G401.6 (cell line): Measurements from ENCODE around the gene MACO1.
"Not testable (repeated sequence)": the region's sequence is repeated elsewhere in the genome, so short reads cannot be mapped to it uniquely, and the experiment has no call there.

ENCODE experiments used
- FAIRE-seq: peaks from 2 replicates; lab custom pipeline; 2012; peaks lifted over from hg19 to GRCh38; lab: Jason Lieb, UNC

MACO1 gene

GRCh38 chr1:25430073-25430966 lies at the start of gene MACO1:
TSS of gene MACO1 (plus strand) at chr1:25430897. CDS start at chr1:25431099, 202 bp downstream.
- peak; percentile 96 for FAIRE-seq

GRCh38 chr1:25382543-25382942 lies 48.2 kb upstream of the MACO1 start:
- not testable (repeated sequence) for FAIRE-seq

GRCh38 chr1:25383090-25383489 lies 47.6 kb upstream of the MACO1 start:
- FAIRE-seq = not testable (repeated sequence)

- not testable (repeated sequence) for FAIRE-seq
Measured at GRCh38 chr1:25383875-25384274, 46.8 kb upstream of the MACO1 start.

GRCh38 chr1:25387096-25387495 lies 43.6 kb upstream of the MACO1 start:
- not testable (repeated sequence) for FAIRE-seq

GRCh38 chr1:25388691-25389090 lies 42.0 kb upstream of the MACO1 start:
- FAIRE-seq = not testable (repeated sequence)

GRCh38 chr1:25389721-25390120 lies 41.0 kb upstream of the MACO1 start:
- not testable (repeated sequence) for FAIRE-seq

GRCh38 chr1:25392841-25393240 lies 37.9 kb upstream of the MACO1 start:
- FAIRE-seq = no peak

- not testable (repeated sequence) for FAIRE-seq
Measured at GRCh38 chr1:25397549-25397948, 33.1 kb upstream of the MACO1 start.

- not testable (repeated sequence) for FAIRE-seq
Measured at GRCh38 chr1:25398079-25398478, 32.6 kb upstream of the MACO1 start.

GRCh38 chr1:25402947-25403803 lies 27.5 kb upstream of the MACO1 start:
- FAIRE-seq = not testable (repeated sequence)

- FAIRE-seq = not testable (repeated sequence)
Measured at GRCh38 chr1:25405731-25406305, 24.9 kb upstream of the MACO1 start.

GRCh38 chr1:25409641-25410427 lies 20.9 kb upstream of the MACO1 start:
- not testable (repeated sequence) for FAIRE-seq

GRCh38 chr1:25412872-25413623 lies 17.6 kb upstream of the MACO1 start:
- not testable (repeated sequence) for FAIRE-seq

GRCh38 chr1:25414157-25414556 lies 16.5 kb upstream of the MACO1 start:
- FAIRE-seq = not testable (repeated sequence)

- not testable (repeated sequence) for FAIRE-seq
Measured at GRCh38 chr1:25414578-25414977, 16.1 kb upstream of the MACO1 start.

GRCh38 chr1:25417280-25417679 lies 13.4 kb upstream of the MACO1 start:
- FAIRE-seq = not testable (repeated sequence)

GRCh38 chr1:25419339-25419738 lies 11.4 kb upstream of the MACO1 start:
- not testable (repeated sequence) for FAIRE-seq

- FAIRE-seq = not testable (repeated sequence)
Measured at GRCh38 chr1:25420715-25421114, 10.0 kb upstream of the MACO1 start, which contains the start of gene RHCE. TSS of gene RHCE (minus strand) at chr1:25420825. CDS start at chr1:25420786, 39 bp downstream.

GRCh38 chr1:25423206-25423605 lies 7.5 kb upstream of the MACO1 start:
- not testable (repeated sequence) for FAIRE-seq
